Progenitor cell of endocrine pancreas (in vitro differentiated cells): Measurements from ENCODE around the gene DDX23. TPM values are rescaled to one million over a fixed set of nuclear protein-coding genes. Genes with fewer than 3 reads are reported as not detected.

Experiments used
- DNase-seq: peaks from one replicate; pipeline ENCODE4 v3.0.0; 2021; ENCODE audit warnings: low spot score; ENCODE audit not compliant: unreplicated experiment
- H3K27ac Mint-ChIP-seq: 2 replicates; pipeline ENCODE4 v1.8.0; 2021; ENCODE audit warnings: mild to moderate bottlenecking, moderate library complexity, mixed read lengths
- H3K27me3 Mint-ChIP-seq: 2 replicates; pipeline ENCODE4 v1.8.0; 2021; ENCODE audit warnings: mixed read lengths
- H3K36me3 Mint-ChIP-seq: 2 replicates; pipeline ENCODE4 v1.8.0; 2022; ENCODE audit warnings: mixed read lengths; ENCODE audit not compliant: insufficient read depth
- H3K4me1 Mint-ChIP-seq: 2 replicates; pipeline ENCODE4 v1.8.0; 2021; ENCODE audit warnings: low read depth, mixed read lengths
- H3K4me3 Mint-ChIP-seq: 2 replicates; pipeline ENCODE4 v1.8.0; 2021; ENCODE audit warnings: low read depth, mild to moderate bottlenecking, moderate library complexity, mixed read lengths
- H3K9me3 Mint-ChIP-seq: 2 replicates; pipeline ENCODE4 v1.8.0; 2021; ENCODE audit warnings: low read depth, mixed read lengths
- total RNA-seq: library from RNA; stranded (reverse); gene quantifications from 2 replicates; pipeline ENCODE4 v1.2.1, GENCODE V29; 2021
- TF ChIP-seq, protein P1 (sequence below): fragments of 200-600 bp; sonication (generic); IDR thresholded peaks from one replicate; pipeline ENCODE4 v1.5.0; 2021; ENCODE audit warnings: antibody characterized with exemption, mild to moderate bottlenecking; ENCODE audit not compliant: unreplicated experiment

Gene DDX23
- total RNA-seq, 1 donor from 2014 or later = 129 TPM

DNA sequence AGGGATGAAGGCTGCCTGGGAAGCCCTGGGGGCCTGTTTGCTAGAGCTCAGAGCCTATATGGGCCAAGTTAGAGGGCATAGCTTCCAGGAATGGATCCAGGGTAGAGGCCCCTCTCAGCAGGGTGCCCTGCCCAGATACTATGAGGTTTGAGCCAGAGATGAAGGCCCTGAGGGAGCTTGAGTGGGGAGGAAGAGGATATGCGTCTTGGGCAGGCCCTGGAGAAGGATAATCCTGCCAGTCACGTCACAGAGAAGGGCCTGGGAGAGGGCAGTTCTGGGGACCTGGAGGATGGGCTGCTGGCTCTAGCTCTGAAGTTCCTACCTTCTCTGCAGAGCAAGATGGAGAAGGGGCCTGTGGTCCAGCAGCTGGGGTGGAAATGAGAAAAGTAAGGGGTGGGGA is 39.6 kb downstream of the DDX23 start:
- TF ChIP-seq, protein P1, sequence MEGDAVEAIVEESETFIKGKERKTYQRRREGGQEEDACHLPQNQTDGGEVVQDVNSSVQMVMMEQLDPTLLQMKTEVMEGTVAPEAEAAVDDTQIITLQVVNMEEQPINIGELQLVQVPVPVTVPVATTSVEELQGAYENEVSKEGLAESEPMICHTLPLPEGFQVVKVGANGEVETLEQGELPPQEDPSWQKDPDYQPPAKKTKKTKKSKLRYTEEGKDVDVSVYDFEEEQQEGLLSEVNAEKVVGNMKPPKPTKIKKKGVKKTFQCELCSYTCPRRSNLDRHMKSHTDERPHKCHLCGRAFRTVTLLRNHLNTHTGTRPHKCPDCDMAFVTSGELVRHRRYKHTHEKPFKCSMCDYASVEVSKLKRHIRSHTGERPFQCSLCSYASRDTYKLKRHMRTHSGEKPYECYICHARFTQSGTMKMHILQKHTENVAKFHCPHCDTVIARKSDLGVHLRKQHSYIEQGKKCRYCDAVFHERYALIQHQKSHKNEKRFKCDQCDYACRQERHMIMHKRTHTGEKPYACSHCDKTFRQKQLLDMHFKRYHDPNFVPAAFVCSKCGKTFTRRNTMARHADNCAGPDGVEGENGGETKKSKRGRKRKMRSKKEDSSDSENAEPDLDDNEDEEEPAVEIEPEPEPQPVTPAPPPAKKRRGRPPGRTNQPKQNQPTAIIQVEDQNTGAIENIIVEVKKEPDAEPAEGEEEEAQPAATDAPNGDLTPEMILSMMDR = no peak
- Mint-ChIP-seq H3K4me3 (no peak overlapping the region), H3K36me3 (no peaks in the 10 kb centered on the region), H3K4me1 (peaks cover 29% of the 10 kb centered on the region), H3K27ac (no peak overlapping the region), H3K27me3 (peaks cover 25% of the 10 kb centered on the region), H3K9me3 (no peaks in the 10 kb centered on the region)
- DNase-seq = no peak

DNA sequence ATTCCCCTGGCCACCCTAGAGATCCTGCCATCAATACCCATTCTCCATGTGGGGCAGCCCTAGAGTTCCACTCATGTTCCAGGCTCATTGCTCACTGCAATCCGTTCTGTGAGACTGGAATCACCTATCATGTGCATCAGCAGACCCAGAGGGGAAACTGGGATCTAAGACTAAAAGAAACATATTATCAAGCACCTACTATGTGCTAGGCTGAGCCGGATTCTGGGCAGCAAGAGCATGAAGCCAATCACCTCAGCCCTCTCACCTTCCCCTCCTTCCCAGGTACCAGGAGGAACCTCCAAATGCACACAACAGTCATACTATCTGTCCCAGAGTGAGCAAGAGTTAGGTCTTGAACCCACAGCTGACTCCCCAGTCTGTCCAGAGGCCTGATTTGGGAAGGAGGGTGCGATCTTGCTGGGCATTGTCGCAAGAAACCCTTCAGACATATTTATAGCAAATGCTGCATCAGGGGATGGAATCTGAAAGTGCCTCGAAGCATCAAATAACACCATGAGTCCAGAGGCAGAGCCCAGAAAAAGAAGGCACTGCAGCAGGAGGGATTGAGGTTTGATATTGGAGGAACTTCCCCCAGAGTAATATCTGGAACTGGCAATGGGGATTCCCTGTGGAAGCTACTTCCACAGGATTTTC is 40.4 kb downstream of the DDX23 start:
- TF ChIP-seq, protein P1 = no peak
- Mint-ChIP-seq H3K9me3 (no peaks in the 10 kb centered on the region), H3K27ac (no peak overlapping the region), H3K4me1 (peaks cover 25% of the 10 kb centered on the region), H3K27me3 (peaks cover 18% of the 10 kb centered on the region), H3K36me3 (no peaks in the 10 kb centered on the region), H3K4me3 (no peak overlapping the region)
- DNase-seq = no peak

DNA sequence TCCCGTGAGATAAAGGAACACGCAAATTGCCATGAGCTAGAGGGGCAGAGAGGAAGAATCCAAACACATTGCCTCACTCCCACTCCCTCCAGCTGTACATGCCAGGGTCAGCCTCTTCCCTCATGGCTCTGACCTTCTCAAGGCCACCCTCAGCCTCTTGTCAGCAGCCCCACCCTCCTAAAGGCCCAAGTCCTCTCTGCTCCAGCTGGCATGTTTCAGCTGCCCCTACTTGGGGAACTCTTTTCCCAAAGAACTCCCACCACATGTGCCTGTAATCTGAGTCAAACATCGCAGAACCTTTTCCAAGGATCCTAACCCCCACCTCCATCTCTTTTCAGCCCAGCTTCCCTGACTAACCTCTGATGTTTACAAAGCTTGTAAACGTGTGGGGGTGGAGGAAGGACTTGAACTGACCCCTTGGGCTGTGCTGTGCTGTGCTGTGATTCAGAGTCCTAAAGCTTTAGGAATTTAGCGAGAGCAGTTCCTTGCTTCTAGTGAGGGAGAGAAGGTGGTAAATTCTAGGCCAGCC is 41.0 kb downstream of the DDX23 start:
- TF ChIP-seq, protein P1 = no peak

DNA sequence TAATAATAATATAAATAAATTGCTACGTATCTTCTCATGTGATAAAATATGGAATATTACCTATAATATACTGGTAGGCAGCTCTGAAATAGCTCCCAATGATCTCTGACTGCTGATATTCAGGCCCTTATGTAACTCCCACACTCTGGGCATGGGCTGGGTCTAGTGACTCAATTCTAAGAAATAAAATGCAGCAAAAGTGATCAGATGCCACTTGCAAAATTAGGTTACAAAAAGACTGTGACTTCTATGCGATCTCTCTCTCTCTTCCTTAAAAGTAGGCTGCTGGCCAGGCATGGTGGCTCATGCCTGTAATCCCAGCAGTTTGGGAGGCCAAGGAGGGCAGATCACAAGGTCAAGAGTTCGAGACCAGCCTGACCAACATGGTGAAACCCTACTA is 44.0 kb downstream of the DDX23 start:
- H3K27ac Mint-ChIP-seq = no peak overlapping the region
- no peak overlapping the region for H3K4me3 Mint-ChIP-seq
- TF ChIP-seq, protein P1 = no peak
- no peaks in the 10 kb centered on the region for H3K36me3 Mint-ChIP-seq
- peaks cover 6% of the 10 kb centered on the region for H3K27me3 Mint-ChIP-seq
- DNase-seq = no peak
- peaks cover 11% of the 10 kb centered on the region for H3K4me1 Mint-ChIP-seq
- H3K9me3 Mint-ChIP-seq = no peaks in the 10 kb centered on the region

More for the DNA sequence above, 41.0 kb downstream of the DDX23 start:
- Mint-ChIP-seq H3K4me1 (peaks cover 21% of the 10 kb centered on the region), H3K4me3 (no peak overlapping the region), H3K36me3 (no peaks in the 10 kb centered on the region), H3K9me3 (no peaks in the 10 kb centered on the region), H3K27me3 (peaks cover 14% of the 10 kb centered on the region), H3K27ac (no peak overlapping the region)
- DNase-seq = no peak

DNA sequence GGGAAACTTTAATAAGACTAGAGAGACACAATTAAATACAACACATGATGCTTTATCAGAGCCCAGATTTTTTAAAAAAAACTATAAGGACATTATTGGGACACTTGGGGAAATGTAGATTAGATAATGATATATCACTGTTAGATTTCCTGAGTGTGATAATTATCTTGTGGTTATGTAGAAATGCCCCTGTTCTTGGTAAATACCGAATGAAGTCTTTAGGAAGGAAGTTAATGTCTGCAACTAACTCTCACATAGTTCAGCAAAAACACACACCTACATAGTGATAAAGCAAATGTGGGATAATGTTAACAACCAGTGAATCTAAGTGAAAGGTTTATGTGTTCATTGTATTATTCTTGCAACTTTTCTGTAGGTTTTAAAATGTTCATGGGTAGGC is 48.3 kb downstream of the DDX23 start:
- H3K27me3 Mint-ChIP-seq = no peaks in the 10 kb centered on the region
- no peaks in the 10 kb centered on the region for H3K9me3 Mint-ChIP-seq
- no peaks in the 10 kb centered on the region for H3K36me3 Mint-ChIP-seq
- H3K4me3 Mint-ChIP-seq = no peak overlapping the region
- TF ChIP-seq, protein P1 = no peak
- no peak overlapping the region for H3K27ac Mint-ChIP-seq
- H3K4me1 Mint-ChIP-seq = no peaks in the 10 kb centered on the region
- no peak for DNase-seq
